GM12872 (cell line): ENCODE data around the gene UNC80.

Experiments
- CTCF ChIP-seq: IDR thresholded peaks from 3 replicates; pipeline ENCODE4 v1.5.1; 2011; ENCODE audit warnings: low read depth, mild to moderate bottlenecking, low read length, moderate library complexity; ENCODE audit not compliant: insufficient read depth

UNC80 gene

GRCh38 chr2:209986415-209986814 is 214.8 kb downstream of the UNC80 start:
- no peak for TF ChIP-seq CTCF

GRCh38 chr2:209988010-209988409 is 216.4 kb downstream of the UNC80 start:
- TF ChIP-seq CTCF: no peak

DNA sequence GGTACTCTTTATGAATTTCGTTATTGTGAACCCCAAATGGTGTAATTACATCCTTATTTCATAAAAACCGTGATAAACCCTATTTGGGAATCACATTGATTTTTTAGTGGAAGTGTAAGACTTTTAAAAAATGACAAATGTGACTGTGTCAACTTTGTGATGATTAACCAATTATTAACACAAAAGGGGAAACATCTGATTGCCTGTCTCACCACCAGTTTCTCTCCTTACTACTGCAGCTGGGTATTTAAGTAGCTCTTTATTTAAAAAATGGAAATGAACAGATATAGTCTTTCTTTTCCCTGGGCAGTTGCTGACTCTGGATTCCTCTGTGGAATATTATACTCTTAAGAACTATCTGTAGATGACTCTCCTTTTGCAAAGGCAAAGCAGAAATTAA is 219.2 kb downstream of the UNC80 start:
- no peak for TF ChIP-seq CTCF

GRCh38 chr2:209993968-209994367 is 222.3 kb downstream of the UNC80 start:
- TF ChIP-seq CTCF: no peak

- no peak for TF ChIP-seq CTCF
Measured at GRCh38 chr2:209998596-209998995, 227.0 kb downstream of the UNC80 start.

DNA sequence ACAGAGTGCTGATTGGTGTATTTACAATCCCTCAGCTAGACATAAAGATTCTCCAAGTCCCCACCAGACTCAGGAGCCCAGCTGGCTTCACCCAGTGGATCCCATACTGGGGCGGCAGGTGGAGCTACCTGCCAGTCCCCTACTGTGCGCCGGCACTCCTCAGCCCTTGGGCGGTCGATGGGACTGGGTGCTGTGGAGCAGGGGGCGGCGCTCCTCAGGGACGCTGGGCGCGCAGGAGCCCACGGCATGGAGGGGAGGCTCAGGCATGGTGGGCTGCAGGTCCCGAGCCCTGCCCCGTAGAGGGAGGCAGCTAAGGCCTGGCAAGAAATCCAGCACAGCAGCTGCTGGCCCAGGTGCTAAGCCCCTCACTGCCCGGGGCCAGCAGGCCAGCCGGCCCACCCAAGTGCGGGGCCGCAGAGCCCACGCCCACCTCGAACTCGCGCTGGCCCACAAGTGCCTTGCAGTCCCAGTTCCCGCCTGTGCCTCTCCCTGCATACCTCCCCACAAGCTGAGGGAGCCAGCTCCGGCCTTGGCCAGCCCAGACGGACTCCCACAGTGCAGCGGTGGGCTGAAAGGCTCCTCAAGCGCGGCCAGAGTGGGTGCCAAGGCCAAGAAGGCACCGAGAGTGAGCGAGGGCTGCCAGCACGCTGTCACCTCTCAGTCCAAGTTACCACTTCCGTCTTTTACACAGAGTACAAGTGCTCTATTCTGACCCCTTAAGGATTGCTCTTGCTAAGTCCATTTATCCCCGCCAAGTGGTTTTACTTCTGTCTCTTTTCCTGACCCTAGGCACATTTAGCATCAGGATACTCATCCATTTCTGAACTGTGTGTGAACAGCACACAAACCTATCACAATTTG is 229.1 kb downstream of the UNC80 start:
- no peak for TF ChIP-seq CTCF

GRCh38 chr2:210002158-210003157 is 230.8 kb downstream of the UNC80 start, which contains the start of gene RPE:
TSS of gene RPE (plus strand) at chr2:210002638. CDS start at chr2:210002662, 24 bp downstream.
- no peak for TF ChIP-seq CTCF
